Measurements from ENCODE around the gene PCDH19.

DNA sequence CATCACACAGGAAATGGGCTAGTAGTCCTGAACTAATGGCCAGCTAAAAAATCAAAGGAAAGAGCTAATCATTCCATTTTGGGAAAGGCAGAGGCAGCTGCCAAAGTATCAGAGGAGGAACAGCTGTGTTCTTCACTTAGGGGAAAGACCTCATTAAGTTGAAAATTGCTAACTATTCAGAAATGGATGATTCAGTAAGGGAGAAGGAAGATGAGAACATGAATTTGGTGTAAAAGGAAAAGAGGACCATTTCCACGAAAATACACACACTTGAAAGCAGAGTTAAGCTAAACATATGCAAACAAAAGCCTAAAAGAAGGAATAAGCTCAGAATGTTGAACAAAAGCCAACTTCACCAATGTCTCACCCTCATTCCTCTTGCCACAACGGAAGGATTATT, 90.4 kb downstream of the PCDH19 start:
- TF ChIP-seq, protein P1, sequence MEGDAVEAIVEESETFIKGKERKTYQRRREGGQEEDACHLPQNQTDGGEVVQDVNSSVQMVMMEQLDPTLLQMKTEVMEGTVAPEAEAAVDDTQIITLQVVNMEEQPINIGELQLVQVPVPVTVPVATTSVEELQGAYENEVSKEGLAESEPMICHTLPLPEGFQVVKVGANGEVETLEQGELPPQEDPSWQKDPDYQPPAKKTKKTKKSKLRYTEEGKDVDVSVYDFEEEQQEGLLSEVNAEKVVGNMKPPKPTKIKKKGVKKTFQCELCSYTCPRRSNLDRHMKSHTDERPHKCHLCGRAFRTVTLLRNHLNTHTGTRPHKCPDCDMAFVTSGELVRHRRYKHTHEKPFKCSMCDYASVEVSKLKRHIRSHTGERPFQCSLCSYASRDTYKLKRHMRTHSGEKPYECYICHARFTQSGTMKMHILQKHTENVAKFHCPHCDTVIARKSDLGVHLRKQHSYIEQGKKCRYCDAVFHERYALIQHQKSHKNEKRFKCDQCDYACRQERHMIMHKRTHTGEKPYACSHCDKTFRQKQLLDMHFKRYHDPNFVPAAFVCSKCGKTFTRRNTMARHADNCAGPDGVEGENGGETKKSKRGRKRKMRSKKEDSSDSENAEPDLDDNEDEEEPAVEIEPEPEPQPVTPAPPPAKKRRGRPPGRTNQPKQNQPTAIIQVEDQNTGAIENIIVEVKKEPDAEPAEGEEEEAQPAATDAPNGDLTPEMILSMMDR (IDR thresholded peaks at IDR 0.05) = no peak
- TF ChIP-seq POLR2A (IDR thresholded peaks at IDR 0.05) = no peak

All from body of pancreas (tissue), 4 donors.